Measurements from ENCODE around the gene AKR1E2.

DNA sequence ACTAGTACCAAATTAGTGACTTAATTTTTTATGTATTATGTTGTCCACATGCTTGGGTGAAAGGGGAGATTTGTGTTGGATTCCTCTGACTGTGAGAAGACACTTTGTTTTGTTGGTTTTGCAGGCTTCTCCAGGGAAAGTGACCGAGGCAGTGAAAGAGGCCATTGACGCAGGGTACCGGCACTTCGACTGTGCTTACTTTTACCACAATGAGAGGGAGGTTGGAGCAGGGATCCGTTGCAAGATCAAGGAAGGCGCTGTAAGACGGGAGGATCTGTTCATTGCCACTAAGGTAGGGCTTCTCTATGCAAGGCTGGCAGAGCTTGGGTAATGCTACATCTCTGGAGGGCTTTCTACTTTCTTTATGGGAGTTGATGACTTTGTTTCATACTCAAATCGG lies 4.5 kb downstream of the AKR1E2 start:
- TF ChIP-seq, protein P1, sequence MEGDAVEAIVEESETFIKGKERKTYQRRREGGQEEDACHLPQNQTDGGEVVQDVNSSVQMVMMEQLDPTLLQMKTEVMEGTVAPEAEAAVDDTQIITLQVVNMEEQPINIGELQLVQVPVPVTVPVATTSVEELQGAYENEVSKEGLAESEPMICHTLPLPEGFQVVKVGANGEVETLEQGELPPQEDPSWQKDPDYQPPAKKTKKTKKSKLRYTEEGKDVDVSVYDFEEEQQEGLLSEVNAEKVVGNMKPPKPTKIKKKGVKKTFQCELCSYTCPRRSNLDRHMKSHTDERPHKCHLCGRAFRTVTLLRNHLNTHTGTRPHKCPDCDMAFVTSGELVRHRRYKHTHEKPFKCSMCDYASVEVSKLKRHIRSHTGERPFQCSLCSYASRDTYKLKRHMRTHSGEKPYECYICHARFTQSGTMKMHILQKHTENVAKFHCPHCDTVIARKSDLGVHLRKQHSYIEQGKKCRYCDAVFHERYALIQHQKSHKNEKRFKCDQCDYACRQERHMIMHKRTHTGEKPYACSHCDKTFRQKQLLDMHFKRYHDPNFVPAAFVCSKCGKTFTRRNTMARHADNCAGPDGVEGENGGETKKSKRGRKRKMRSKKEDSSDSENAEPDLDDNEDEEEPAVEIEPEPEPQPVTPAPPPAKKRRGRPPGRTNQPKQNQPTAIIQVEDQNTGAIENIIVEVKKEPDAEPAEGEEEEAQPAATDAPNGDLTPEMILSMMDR (IDR thresholded peaks at IDR 0.05), result no peak
- no peak for TF ChIP-seq POLR2A (IDR thresholded peaks at IDR 0.05)

Measured in testis (tissue), 2 donors.